Testis (tissue), 2 donors: ENCODE results near the gene CATSPERE.

Source experiments
- POLR2A ChIP-seq: fragments of 450-650 bp; IDR thresholded peaks from one replicate; pipeline ENCODE4 v1.6.1; 2017; ENCODE audit warnings: antibody characterized with exemption, mild to moderate bottlenecking, moderate library complexity
- TF ChIP-seq, protein P1 (sequence below), 3 experiments: fragments of 450-650 bp in 2 of 3; fragments of 200-600 bp in 1 of 3; sonication (generic) in 1 of 3; IDR thresholded peaks; one replicate each; pipeline ENCODE4 v1.5.1; 2016 to 2019; ENCODE audit warnings: antibody characterized with exemption in 3 of 3, mild to moderate bottlenecking in 2 of 3, moderate library complexity in 1 of 3

DNA sequence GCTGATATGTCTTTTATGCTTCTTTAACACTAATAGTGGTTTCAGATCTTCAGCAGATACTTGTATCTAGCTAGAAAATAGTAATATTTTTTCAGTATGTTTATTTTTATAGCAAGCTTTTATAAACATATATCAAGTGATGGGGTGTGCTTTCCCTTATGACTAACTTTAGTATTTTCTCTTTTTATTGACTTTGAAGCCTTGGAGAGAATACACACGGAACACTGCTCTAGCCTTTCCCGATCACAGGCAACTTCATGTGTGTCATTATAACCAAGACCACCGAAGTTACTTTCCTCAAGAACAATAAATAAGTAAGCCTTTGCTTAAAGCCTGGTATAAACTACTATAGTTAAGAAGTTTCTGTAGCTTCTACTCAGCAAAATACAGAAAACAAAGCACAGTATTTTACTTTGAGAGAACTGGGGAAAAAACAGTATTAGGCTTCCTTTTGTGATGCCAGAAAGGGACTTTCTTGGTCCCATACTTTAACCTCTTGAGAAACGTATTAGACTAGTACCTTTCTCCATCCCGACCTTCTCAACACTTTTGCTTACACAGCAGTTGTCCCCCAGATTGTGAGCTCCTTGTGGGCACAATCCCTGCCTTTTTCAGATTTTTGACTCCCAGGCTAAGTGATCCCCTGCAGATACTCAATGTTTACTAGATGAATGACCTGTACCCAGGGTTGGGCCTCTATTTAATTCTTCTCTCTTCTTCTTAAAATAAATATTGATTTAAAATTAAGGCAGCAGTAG is 12.6 kb upstream of the CATSPERE start:
- no peak for TF ChIP-seq POLR2A
- TF ChIP-seq, protein P1, sequence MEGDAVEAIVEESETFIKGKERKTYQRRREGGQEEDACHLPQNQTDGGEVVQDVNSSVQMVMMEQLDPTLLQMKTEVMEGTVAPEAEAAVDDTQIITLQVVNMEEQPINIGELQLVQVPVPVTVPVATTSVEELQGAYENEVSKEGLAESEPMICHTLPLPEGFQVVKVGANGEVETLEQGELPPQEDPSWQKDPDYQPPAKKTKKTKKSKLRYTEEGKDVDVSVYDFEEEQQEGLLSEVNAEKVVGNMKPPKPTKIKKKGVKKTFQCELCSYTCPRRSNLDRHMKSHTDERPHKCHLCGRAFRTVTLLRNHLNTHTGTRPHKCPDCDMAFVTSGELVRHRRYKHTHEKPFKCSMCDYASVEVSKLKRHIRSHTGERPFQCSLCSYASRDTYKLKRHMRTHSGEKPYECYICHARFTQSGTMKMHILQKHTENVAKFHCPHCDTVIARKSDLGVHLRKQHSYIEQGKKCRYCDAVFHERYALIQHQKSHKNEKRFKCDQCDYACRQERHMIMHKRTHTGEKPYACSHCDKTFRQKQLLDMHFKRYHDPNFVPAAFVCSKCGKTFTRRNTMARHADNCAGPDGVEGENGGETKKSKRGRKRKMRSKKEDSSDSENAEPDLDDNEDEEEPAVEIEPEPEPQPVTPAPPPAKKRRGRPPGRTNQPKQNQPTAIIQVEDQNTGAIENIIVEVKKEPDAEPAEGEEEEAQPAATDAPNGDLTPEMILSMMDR (IDR thresholded peaks at IDR 0.05) = no peak
